NK-92 treated with Interleukin-12 subunit alpha and Interleukin-12 subunit beta, amount 100 ng/mL, for 24 hours (cell line): ENCODE results near the gene HADH.
"Not testable (repeated sequence)": the region's sequence is repeated elsewhere in the genome, so short reads cannot be mapped to it uniquely, and the experiment has no call there.

Source experiments
- DNase-seq: peaks from one replicate; lab custom pipeline; 2025; lab: John Stamatoyannopoulos, UW

Gene HADH

GRCh38 chr4:107989537-107990386 is at the start of gene HADH:
HADH (plus strand) TSS chr4:107989889; CDS start chr4:107989933, 44 bp downstream.
- peak; percentile 78 for DNase-seq

- DNase-seq = no peak
These were observed 43.9 kb upstream of the HADH start for GRCh38 chr4:107945809-107946208.

GRCh38 chr4:107950746-107951540 is 38.7 kb upstream of the HADH start:
- DNase-seq = no peak

GRCh38 chr4:107951551-107951950 is 38.1 kb upstream of the HADH start:
- DNase-seq = no peak

GRCh38 chr4:107956011-107956410 is 33.7 kb upstream of the HADH start:
- DNase-seq = no peak

- DNase-seq = no peak
These were observed 22.8 kb upstream of the HADH start for GRCh38 chr4:107966903-107967302.

- DNase-seq = not testable (repeated sequence)
These were observed 22.2 kb upstream of the HADH start for GRCh38 chr4:107967519-107967918.

- DNase-seq = not testable (repeated sequence)
These were observed 21.8 kb upstream of the HADH start for GRCh38 chr4:107967921-107968320.

- DNase-seq = no peak
These were observed 19.5 kb upstream of the HADH start for GRCh38 chr4:107970063-107970798.

GRCh38 chr4:107972605-107973004 is 17.1 kb upstream of the HADH start:
- no peak for DNase-seq

- DNase-seq = no peak
These were observed 15.2 kb upstream of the HADH start for GRCh38 chr4:107974523-107974922.

- no peak for DNase-seq
These were observed 12.2 kb upstream of the HADH start for GRCh38 chr4:107977482-107977881.

- no peak for DNase-seq
These were observed 11.6 kb upstream of the HADH start for GRCh38 chr4:107977966-107978705.

- no peak for DNase-seq
These were observed 10.8 kb upstream of the HADH start for GRCh38 chr4:107978716-107979451.

- no peak for DNase-seq
These were observed 1.6 kb upstream of the HADH start for GRCh38 chr4:107987916-107988762.

GRCh38 chr4:107988763-107989035 is 990 bp upstream of the HADH start:
- no peak for DNase-seq

- no peak for DNase-seq
These were observed 540 bp upstream of the HADH start for GRCh38 chr4:107989162-107989536.

- no peak for DNase-seq
These were observed 2.4 kb downstream of the HADH start for GRCh38 chr4:107991945-107992630.

- no peak for DNase-seq
These were observed 4.3 kb downstream of the HADH start for GRCh38 chr4:107993969-107994368.

- DNase-seq = no peak
These were observed 5.2 kb downstream of the HADH start for GRCh38 chr4:107994894-107995293.
